Peyer's patch (tissue), 4 donors: Measurements from ENCODE around the gene SYNE4.

Source experiments
- POLR2A ChIP-seq, 2 donors: fragments of 450-650 bp; IDR thresholded peaks; one replicate each; pipeline ENCODE4 v1.5.1; 2017; ENCODE audit warnings: antibody characterized with exemption in 2 of 2, mild to moderate bottlenecking in 2 of 2, moderate library complexity in 2 of 2
- TF ChIP-seq, protein P1 (sequence below), 6 experiments: fragments of 450-650 bp in 4 of 6; fragments of 200-600 bp in 2 of 6; sonication (generic) in 1 of 6; IDR thresholded peaks; one replicate each; pipeline ENCODE4 v1.5.1; 2017 to 2019; ENCODE audit warnings: antibody characterized with exemption in 6 of 6, mild to moderate bottlenecking in 3 of 6, moderate library complexity in 1 of 6

- TF ChIP-seq, protein P1, sequence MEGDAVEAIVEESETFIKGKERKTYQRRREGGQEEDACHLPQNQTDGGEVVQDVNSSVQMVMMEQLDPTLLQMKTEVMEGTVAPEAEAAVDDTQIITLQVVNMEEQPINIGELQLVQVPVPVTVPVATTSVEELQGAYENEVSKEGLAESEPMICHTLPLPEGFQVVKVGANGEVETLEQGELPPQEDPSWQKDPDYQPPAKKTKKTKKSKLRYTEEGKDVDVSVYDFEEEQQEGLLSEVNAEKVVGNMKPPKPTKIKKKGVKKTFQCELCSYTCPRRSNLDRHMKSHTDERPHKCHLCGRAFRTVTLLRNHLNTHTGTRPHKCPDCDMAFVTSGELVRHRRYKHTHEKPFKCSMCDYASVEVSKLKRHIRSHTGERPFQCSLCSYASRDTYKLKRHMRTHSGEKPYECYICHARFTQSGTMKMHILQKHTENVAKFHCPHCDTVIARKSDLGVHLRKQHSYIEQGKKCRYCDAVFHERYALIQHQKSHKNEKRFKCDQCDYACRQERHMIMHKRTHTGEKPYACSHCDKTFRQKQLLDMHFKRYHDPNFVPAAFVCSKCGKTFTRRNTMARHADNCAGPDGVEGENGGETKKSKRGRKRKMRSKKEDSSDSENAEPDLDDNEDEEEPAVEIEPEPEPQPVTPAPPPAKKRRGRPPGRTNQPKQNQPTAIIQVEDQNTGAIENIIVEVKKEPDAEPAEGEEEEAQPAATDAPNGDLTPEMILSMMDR (IDR thresholded peaks at IDR 0.05), result no peak
- TF ChIP-seq POLR2A (IDR thresholded peaks at IDR 0.05), result no peak
Measured at GRCh38 chr19:35991731-35992450, 16.7 kb downstream of the SYNE4 start.
